ENCODE results near the gene STX18.

The STX18 gene

GRCh38 chr4:4541661-4542570 is at the start of gene STX18:
TSS of gene STX18 (minus strand) at chr4:4542048. CDS start at chr4:4541964, 84 bp downstream.
- Histone ChIP-seq H3K9me3 (ENCODE audit: low read depth, low read length) (no peaks in the 10 kb centered on the region), H3K9ac (ENCODE audit: insufficient read length) (peak within 1 kb of the TSS; percentile 90), H3K27ac (no peak within 1 kb of the TSS), H3K36me3 (ENCODE audit: insufficient read depth, low read length) (no peaks in the 10 kb centered on the region), H3K4me3 (peak within 1 kb of the TSS; percentile 85)
- no peak for DNase-seq (ENCODE audit: low read depth, low spot score)
- TF ChIP-seq POLR2AphosphoS5 (IDR thresholded peaks at IDR 0.05; ENCODE audit: borderline replicate concordance, low read depth, low read length) (peak; percentile 86), EZH2 (IDR thresholded peaks at IDR 0.05) (no peak), FOXP2 (optimal IDR thresholded peaks at IDR 0.05; ENCODE audit: control extremely low read depth, extremely low read length, insufficient read depth) (peak; percentile 71)

GRCh38 chr4:4591071-4591470 is 49.2 kb upstream of the STX18 start:
- Histone ChIP-seq H3K36me3 (ENCODE audit: insufficient read depth, low read length) (no peaks in the 10 kb centered on the region), H3K9ac (ENCODE audit: insufficient read length) (no peak overlapping the region), H3K27ac (no peak overlapping the region), H3K9me3 (ENCODE audit: low read depth, low read length) (no peaks in the 10 kb centered on the region; the same call in 1 of the 2 replicates), H3K4me3 (no peak overlapping the region)
- no peak for DNase-seq (ENCODE audit: low read depth, low spot score)
- TF ChIP-seq FOXP2 (optimal IDR thresholded peaks at IDR 0.05; ENCODE audit: control extremely low read depth, extremely low read length, insufficient read depth) (no peak), POLR2AphosphoS5 (IDR thresholded peaks at IDR 0.05; ENCODE audit: borderline replicate concordance, low read depth, low read length) (no peak), EZH2 (IDR thresholded peaks at IDR 0.05) (no peak)

- H3K27ac ChIP-seq, result no peak overlapping the region
- no peak overlapping the region for H3K4me3 ChIP-seq
- H3K9me3 ChIP-seq (ENCODE audit: low read depth, low read length), result no peaks in the 10 kb centered on the region; the same call in 1 of the 2 replicates
- H3K9ac ChIP-seq (ENCODE audit: insufficient read length), result no peak overlapping the region
- no peak for TF ChIP-seq FOXP2 (optimal IDR thresholded peaks at IDR 0.05; ENCODE audit: control extremely low read depth, extremely low read length, insufficient read depth)
- TF ChIP-seq POLR2AphosphoS5 (IDR thresholded peaks at IDR 0.05; ENCODE audit: borderline replicate concordance, low read depth, low read length), result no peak
- TF ChIP-seq EZH2 (IDR thresholded peaks at IDR 0.05), result no peak
- DNase-seq (ENCODE audit: low read depth, low spot score), result no peak
- no peaks in the 10 kb centered on the region for H3K36me3 ChIP-seq (ENCODE audit: insufficient read depth, low read length)
Measured at GRCh38 chr4:4590546-4590945, 48.7 kb upstream of the STX18 start.

GRCh38 chr4:4585012-4585670 is 43.3 kb upstream of the STX18 start:
- DNase-seq (ENCODE audit: low read depth, low spot score), result no peak
- Histone ChIP-seq H3K27ac (no peak overlapping the region), H3K9ac (ENCODE audit: insufficient read length) (no peak overlapping the region)

GRCh38 chr4:4583606-4584005 is 41.8 kb upstream of the STX18 start:
- Histone ChIP-seq H3K9ac (ENCODE audit: insufficient read length) (no peak overlapping the region), H3K36me3 (ENCODE audit: insufficient read depth, low read length) (no peaks in the 10 kb centered on the region), H3K9me3 (ENCODE audit: low read depth, low read length) (no peaks in the 10 kb centered on the region), H3K4me3 (no peak overlapping the region), H3K27ac (no peak overlapping the region)
- DNase-seq (ENCODE audit: low read depth, low spot score), result no peak
- TF ChIP-seq POLR2AphosphoS5 (IDR thresholded peaks at IDR 0.05; ENCODE audit: borderline replicate concordance, low read depth, low read length), result no peak

More at GRCh38 chr4:4585012-4585670, 43.3 kb upstream of the STX18 start:
- H3K36me3 ChIP-seq (ENCODE audit: insufficient read depth, low read length), result no peaks in the 10 kb centered on the region
- H3K4me3 ChIP-seq, result no peak overlapping the region
- H3K9me3 ChIP-seq (ENCODE audit: low read depth, low read length), result no peaks in the 10 kb centered on the region
- no peak for TF ChIP-seq POLR2AphosphoS5 (IDR thresholded peaks at IDR 0.05; ENCODE audit: borderline replicate concordance, low read depth, low read length)
- TF ChIP-seq EZH2 (IDR thresholded peaks at IDR 0.05), result no peak
- TF ChIP-seq FOXP2 (optimal IDR thresholded peaks at IDR 0.05; ENCODE audit: control extremely low read depth, extremely low read length, insufficient read depth), result no peak

GRCh38 chr4:4582653-4583052 is 40.8 kb upstream of the STX18 start:
- DNase-seq (ENCODE audit: low read depth, low spot score), result no peak
- H3K27ac ChIP-seq, result no peak overlapping the region
- no peaks in the 10 kb centered on the region for H3K9me3 ChIP-seq (ENCODE audit: low read depth, low read length)
- no peak overlapping the region for H3K9ac ChIP-seq (ENCODE audit: insufficient read length)
- TF ChIP-seq FOXP2 (optimal IDR thresholded peaks at IDR 0.05; ENCODE audit: control extremely low read depth, extremely low read length, insufficient read depth) (no peak), EZH2 (IDR thresholded peaks at IDR 0.05) (no peak), POLR2AphosphoS5 (IDR thresholded peaks at IDR 0.05; ENCODE audit: borderline replicate concordance, low read depth, low read length) (no peak)
- H3K36me3 ChIP-seq (ENCODE audit: insufficient read depth, low read length), result no peaks in the 10 kb centered on the region
- no peak overlapping the region for H3K4me3 ChIP-seq

- no peak for DNase-seq (ENCODE audit: low read depth, low spot score)
- Histone ChIP-seq H3K4me3 (no peak overlapping the region), H3K9ac (ENCODE audit: insufficient read length) (no peak overlapping the region), H3K27ac (no peak overlapping the region), H3K9me3 (ENCODE audit: low read depth, low read length) (no peaks in the 10 kb centered on the region), H3K36me3 (ENCODE audit: insufficient read depth, low read length) (no peaks in the 10 kb centered on the region)
- TF ChIP-seq POLR2AphosphoS5 (IDR thresholded peaks at IDR 0.05; ENCODE audit: borderline replicate concordance, low read depth, low read length) (no peak), FOXP2 (optimal IDR thresholded peaks at IDR 0.05; ENCODE audit: control extremely low read depth, extremely low read length, insufficient read depth) (no peak), EZH2 (IDR thresholded peaks at IDR 0.05) (no peak)
Measured at GRCh38 chr4:4580494-4580893, 38.6 kb upstream of the STX18 start.

GRCh38 chr4:4578981-4579380 is 37.1 kb upstream of the STX18 start:
- no peak for TF ChIP-seq EZH2 (IDR thresholded peaks at IDR 0.05)
- TF ChIP-seq POLR2AphosphoS5 (IDR thresholded peaks at IDR 0.05; ENCODE audit: borderline replicate concordance, low read depth, low read length), result no peak
- TF ChIP-seq FOXP2 (optimal IDR thresholded peaks at IDR 0.05; ENCODE audit: control extremely low read depth, extremely low read length, insufficient read depth), result no peak
- no peak for DNase-seq (ENCODE audit: low read depth, low spot score)
- H3K4me3 ChIP-seq, result no peak overlapping the region
- H3K9ac ChIP-seq (ENCODE audit: insufficient read length), result no peak overlapping the region
- H3K27ac ChIP-seq, result no peak overlapping the region
- H3K9me3 ChIP-seq (ENCODE audit: low read depth, low read length), result no peaks in the 10 kb centered on the region
- H3K36me3 ChIP-seq (ENCODE audit: insufficient read depth, low read length), result no peaks in the 10 kb centered on the region
